ENCODE data around the gene CCIN. TPM values are rescaled to one million over a fixed set of nuclear protein-coding genes. Genes with fewer than 3 reads are reported as not detected.

Gene CCIN
- total and polyA plus RNA-seq, 9 of the 15 experiments (the other 6 are each of a cell fraction or from before 2014, with no cell fraction given) = not detected

GRCh38 chr9:36190388-36191289 is 21.5 kb downstream of the CCIN start, which contains the start of gene CLTA (continued):
- TF ChIP-seq AFF1 (IDR thresholded peaks at IDR 0.05; ENCODE audit: low read depth in 1 of 2, partially characterized antibody in 2 of 2) (peak in 1 of 2 experiments; percentile 73), DEAF1 (CRISPR knock-in tag; IDR thresholded peaks at IDR 0.05) (no peak), RAD21 (CRISPR knock-in tag; conservative IDR thresholded peaks at IDR 0.05 in 1 of 2, IDR thresholded peaks at IDR 0.05 in 1 of 2) (0 out of 4 replicates have a peak, but pooled peaks of 1 of the 2 experiments have one; percentile 12), NR3C1 (CRISPR knock-in tag; IDR thresholded peaks at IDR 0.05) (no peak), TBP (optimal IDR thresholded peaks at IDR 0.05; ENCODE audit: low read depth, low read length) (peak; percentile 78), ZBTB43 (CRISPR knock-in tag; IDR thresholded peaks at IDR 0.05) (no peak), IRF1 (CRISPR knock-in tag; IDR thresholded peaks at IDR 0.05; ENCODE audit: borderline replicate concordance) (no peak), SIX5 (IDR thresholded peaks at IDR 0.05; ENCODE audit: borderline replicate concordance in 1 of 2, insufficient read depth in 1 of 2, low read depth in 1 of 2, low read length in 2 of 2) (no peak), ZNF23 (CRISPR knock-in tag; IDR thresholded peaks at IDR 0.05) (no peak), MYC (IDR thresholded peaks at IDR 0.05; ENCODE audit: low read depth, low read length) (peak; percentile 47; the same call in 1 of the 2 replicates), MYC (CRISPR knock-in tag; IDR thresholded peaks at IDR 0.05; ENCODE audit: borderline replicate concordance, low read depth) (no peak), CBX8 (IDR thresholded peaks at IDR 0.05; ENCODE audit: borderline replicate concordance, extremely low read depth, low read depth, low read length, poor library complexity, severe bottlenecking) (no peak), ATF7 (IDR thresholded peaks at IDR 0.05) (peak; percentile 79), TRIM24 (IDR thresholded peaks at IDR 0.05) (no peak), ZNF444 (CRISPR knock-in tag; IDR thresholded peaks at IDR 0.05) (no peak), ILF3 (IDR thresholded peaks at IDR 0.05; ENCODE audit: borderline replicate concordance) (no peak), POLR2G (IDR thresholded peaks at IDR 0.05; ENCODE audit: low read depth, low read length) (peak; percentile 97), GABPA (tag; conservative IDR thresholded peaks at IDR 0.05; ENCODE audit: low read depth) (peak; percentile 91)

All from K562 (cell line).